HG03280 (cell line): ENCODE results near the gene BAD.

ENCODE experiments used
- ATAC-seq: cut with Tn5 transposase; IDR thresholded peaks from one replicate; pipeline ENCODE4 v1.9.1; 2021; ENCODE audit warnings: mild to moderate bottlenecking, moderate library complexity; ENCODE audit not compliant: unreplicated experiment

The BAD gene

GRCh38 chr11:64261556-64262080, 22.8 kb downstream of the BAD start:
- ATAC-seq: no peak

- no peak for ATAC-seq
These were observed 24.2 kb downstream of the BAD start for GRCh38 chr11:64260147-64260708.

- ATAC-seq: no peak
These were observed 24.9 kb downstream of the BAD start for GRCh38 chr11:64259533-64260067.

- ATAC-seq: no peak
These were observed 25.4 kb downstream of the BAD start for GRCh38 chr11:64258946-64259532.

GRCh38 chr11:64258356-64258755, 26.1 kb downstream of the BAD start:
- no peak for ATAC-seq

- ATAC-seq: no peak
These were observed 28.2 kb downstream of the BAD start for GRCh38 chr11:64256300-64256699.

GRCh38 chr11:64255135-64256128, 29.0 kb downstream of the BAD start:
- ATAC-seq: no peak

GRCh38 chr11:64254326-64254725, 30.1 kb downstream of the BAD start:
- ATAC-seq: no peak

- no peak for ATAC-seq
These were observed 31.0 kb downstream of the BAD start for GRCh38 chr11:64253481-64253880.

GRCh38 chr11:64253043-64253442, 31.4 kb downstream of the BAD start:
- no peak for ATAC-seq

GRCh38 chr11:64252003-64252872, 32.2 kb downstream of the BAD start:
- ATAC-seq: no peak

GRCh38 chr11:64251753-64252002, 32.8 kb downstream of the BAD start:
- ATAC-seq: no peak

GRCh38 chr11:64251016-64251752, 33.3 kb downstream of the BAD start, which contains the start of gene PLCB3:
Gene PLCB3, plus strand, starts transcription at chr11:64251530. Its CDS starts 120 bp downstream, at chr11:64251650.
- ATAC-seq: peak; percentile 41

- no peak for ATAC-seq
These were observed 34.0 kb downstream of the BAD start for GRCh38 chr11:64250415-64251015.

GRCh38 chr11:64249563-64250414, 34.7 kb downstream of the BAD start:
- no peak for ATAC-seq

GRCh38 chr11:64249038-64249437, 35.4 kb downstream of the BAD start:
- ATAC-seq: no peak

- no peak for ATAC-seq
These were observed 35.9 kb downstream of the BAD start for GRCh38 chr11:64248578-64248977.

GRCh38 chr11:64247729-64248531, 36.5 kb downstream of the BAD start:
- no peak for ATAC-seq
